ENCODE data around the gene IMMP2L.

The IMMP2L gene

DNA sequence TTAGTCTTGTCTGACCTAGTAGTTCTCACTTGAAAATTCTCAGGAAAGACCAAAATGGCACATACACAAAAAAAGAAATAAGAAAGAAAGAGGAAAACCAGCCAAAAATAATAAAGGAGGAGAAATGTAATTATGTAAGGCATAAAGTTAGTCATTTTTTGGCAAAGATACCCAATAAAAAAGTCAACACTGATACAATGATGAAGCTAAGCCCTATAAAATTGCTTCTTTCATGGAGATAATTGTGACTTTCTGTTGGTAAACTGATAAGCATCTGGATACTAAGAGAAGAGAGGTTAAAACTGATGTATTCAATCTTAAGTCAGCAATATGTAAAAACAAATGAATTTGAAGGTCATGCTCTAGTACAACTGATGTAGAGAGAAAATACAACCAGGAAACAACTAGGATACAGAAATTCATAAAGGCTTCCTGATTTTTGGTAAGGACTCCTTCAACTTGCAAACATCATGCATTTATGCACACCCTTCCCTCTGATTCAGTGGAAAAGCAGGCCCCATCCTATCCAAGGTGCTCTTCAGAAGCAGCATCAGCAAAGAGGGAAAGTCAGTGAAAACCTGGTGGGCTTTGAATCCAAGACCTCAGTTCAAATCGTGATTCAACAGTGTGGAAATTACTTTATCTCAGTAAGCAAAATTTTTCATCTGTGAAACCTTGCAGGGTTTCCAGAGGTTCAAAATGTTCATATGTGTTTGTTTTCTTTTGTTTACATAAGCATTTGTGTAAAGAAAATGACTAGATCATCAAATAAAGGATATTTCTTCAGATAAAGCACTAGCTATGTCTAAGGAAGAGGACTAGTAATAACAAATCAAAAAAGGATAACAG lies 32.6 kb downstream of the IMMP2L start:
- H3K36me3 Mint-ChIP-seq (ENCODE audit: low read depth), result no peaks in the 10 kb centered on the region
- H3K9me3 Mint-ChIP-seq, result no peaks in the 10 kb centered on the region
- TF ChIP-seq, protein P1, sequence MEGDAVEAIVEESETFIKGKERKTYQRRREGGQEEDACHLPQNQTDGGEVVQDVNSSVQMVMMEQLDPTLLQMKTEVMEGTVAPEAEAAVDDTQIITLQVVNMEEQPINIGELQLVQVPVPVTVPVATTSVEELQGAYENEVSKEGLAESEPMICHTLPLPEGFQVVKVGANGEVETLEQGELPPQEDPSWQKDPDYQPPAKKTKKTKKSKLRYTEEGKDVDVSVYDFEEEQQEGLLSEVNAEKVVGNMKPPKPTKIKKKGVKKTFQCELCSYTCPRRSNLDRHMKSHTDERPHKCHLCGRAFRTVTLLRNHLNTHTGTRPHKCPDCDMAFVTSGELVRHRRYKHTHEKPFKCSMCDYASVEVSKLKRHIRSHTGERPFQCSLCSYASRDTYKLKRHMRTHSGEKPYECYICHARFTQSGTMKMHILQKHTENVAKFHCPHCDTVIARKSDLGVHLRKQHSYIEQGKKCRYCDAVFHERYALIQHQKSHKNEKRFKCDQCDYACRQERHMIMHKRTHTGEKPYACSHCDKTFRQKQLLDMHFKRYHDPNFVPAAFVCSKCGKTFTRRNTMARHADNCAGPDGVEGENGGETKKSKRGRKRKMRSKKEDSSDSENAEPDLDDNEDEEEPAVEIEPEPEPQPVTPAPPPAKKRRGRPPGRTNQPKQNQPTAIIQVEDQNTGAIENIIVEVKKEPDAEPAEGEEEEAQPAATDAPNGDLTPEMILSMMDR (IDR thresholded peaks at IDR 0.05; ENCODE audit: unreplicated experiment in 3 of 3), result no peak
- peaks cover 30% of the 10 kb centered on the region for H3K4me1 Mint-ChIP-seq
- peak overlapping the region in 2 of 3 experiments; percentile 17 to 29 for H3K27ac Mint-ChIP-seq
- H3K27me3 Mint-ChIP-seq (ENCODE audit: low read depth), result no peaks in the 10 kb centered on the region
- no peak overlapping the region for H3K4me3 Mint-ChIP-seq

DNA sequence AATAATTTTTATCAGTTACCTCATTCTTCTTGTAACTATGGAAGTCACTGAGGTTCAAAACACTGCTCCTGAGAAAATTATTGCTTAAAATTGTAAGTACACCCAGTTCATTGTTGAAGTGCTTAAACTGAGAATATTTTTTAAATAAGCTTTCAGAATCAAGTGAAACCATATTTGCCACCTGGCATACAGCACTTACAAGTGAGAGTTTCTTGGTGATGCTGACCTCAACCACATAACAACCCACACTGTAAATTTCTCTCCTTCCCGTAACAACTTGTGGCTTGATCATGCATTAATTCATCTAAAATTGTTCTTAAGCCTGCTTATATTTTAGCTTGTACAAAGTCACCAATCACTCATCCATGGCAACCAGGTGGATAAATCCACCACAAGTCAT lies 34.0 kb downstream of the IMMP2L start:
- TF ChIP-seq, protein P1 (IDR thresholded peaks at IDR 0.05; ENCODE audit: unreplicated experiment in 3 of 3), result no peak
- Mint-ChIP-seq H3K36me3 (ENCODE audit: low read depth) (no peaks in the 10 kb centered on the region), H3K27me3 (ENCODE audit: low read depth) (no peaks in the 10 kb centered on the region), H3K9me3 (no peaks in the 10 kb centered on the region), H3K27ac (peak overlapping the region in 1 of 3 experiments; percentile 32), H3K4me3 (no peak overlapping the region), H3K4me1 (peaks cover 30% of the 10 kb centered on the region)

DNA sequence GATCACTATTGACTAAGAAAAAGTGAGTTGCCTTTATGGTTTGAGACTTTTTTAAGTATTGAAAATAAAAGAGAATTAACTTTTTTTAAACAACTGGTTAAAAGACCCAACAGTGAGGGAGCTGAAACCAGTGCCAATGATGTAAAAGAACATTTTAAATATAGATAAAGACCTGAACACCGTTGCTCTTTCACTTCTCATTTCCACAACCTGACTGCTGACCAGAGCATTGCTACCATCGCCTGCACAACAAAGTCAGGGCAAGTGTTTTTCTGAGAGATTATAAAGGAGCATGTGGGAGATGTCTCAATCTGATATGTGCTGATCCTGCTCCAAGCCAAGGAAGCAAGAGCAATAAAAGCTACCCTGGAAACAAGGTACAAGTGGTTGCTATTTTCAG lies 34.7 kb downstream of the IMMP2L start:
- Mint-ChIP-seq H3K9me3 (no peaks in the 10 kb centered on the region), H3K4me3 (no peak overlapping the region), H3K27ac (peak overlapping the region in 2 of 3 experiments; percentile 32 to 64), H3K4me1 (peaks cover 22% of the 10 kb centered on the region), H3K36me3 (ENCODE audit: low read depth) (no peaks in the 10 kb centered on the region), H3K27me3 (ENCODE audit: low read depth) (no peaks in the 10 kb centered on the region)
- TF ChIP-seq, protein P1 (IDR thresholded peaks at IDR 0.05; ENCODE audit: unreplicated experiment in 3 of 3), result no peak

DNA sequence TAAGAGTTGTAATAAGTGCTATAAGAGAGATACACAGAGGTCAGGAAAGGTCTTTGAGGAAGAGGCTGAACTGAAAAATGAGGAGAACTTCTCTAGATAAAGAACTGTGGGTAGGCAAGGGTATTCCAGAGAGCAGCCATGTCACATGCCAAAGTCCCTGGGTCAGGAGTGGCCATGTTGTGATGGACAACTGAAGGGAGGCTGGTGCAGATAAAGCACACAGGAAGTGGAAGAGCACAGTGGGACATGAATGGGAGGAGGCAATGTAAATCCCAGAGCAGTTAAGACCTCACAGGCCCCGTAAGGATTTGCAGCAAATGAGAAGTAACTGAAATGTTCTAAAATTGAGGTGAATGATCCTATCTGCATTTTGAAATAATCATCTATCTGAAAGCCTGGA lies 37.2 kb downstream of the IMMP2L start:
- H3K4me3 Mint-ChIP-seq, result no peak overlapping the region
- H3K9me3 Mint-ChIP-seq, result no peaks in the 10 kb centered on the region
- no peaks in the 10 kb centered on the region for H3K27me3 Mint-ChIP-seq (ENCODE audit: low read depth)
- H3K36me3 Mint-ChIP-seq (ENCODE audit: low read depth), result peaks cover 18% of the 10 kb centered on the region
- peaks cover 17% of the 10 kb centered on the region for H3K4me1 Mint-ChIP-seq
- H3K27ac Mint-ChIP-seq, result no peak overlapping the region
- TF ChIP-seq, protein P1 (IDR thresholded peaks at IDR 0.05; ENCODE audit: unreplicated experiment in 3 of 3), result no peak

DNA sequence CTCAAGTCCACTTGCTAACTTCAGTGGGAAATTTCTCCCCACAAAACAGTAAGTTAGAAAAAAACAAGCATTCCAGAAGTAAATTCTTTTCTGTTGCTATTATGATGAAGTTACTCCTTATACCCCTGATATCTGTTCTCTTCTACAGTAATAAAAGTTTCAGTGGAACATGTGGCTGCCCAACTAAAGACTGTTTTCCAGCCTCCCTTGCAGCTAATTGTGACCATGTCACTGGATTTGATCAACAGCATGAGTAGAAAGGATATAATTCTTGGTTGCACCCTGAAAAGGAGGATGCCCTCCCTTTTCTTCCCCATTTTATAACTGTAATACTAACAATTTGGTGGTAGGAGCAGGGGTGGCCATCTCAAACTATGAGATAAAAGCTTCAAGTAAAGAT lies 40.6 kb downstream of the IMMP2L start:
- Mint-ChIP-seq H3K9me3 (no peaks in the 10 kb centered on the region), H3K4me1 (no peaks in the 10 kb centered on the region), H3K27ac (no peak overlapping the region), H3K27me3 (ENCODE audit: low read depth) (no peaks in the 10 kb centered on the region), H3K4me3 (no peak overlapping the region), H3K36me3 (ENCODE audit: low read depth) (peaks cover 24% of the 10 kb centered on the region)
- TF ChIP-seq, protein P1 (IDR thresholded peaks at IDR 0.05; ENCODE audit: unreplicated experiment in 3 of 3), result no peak

DNA sequence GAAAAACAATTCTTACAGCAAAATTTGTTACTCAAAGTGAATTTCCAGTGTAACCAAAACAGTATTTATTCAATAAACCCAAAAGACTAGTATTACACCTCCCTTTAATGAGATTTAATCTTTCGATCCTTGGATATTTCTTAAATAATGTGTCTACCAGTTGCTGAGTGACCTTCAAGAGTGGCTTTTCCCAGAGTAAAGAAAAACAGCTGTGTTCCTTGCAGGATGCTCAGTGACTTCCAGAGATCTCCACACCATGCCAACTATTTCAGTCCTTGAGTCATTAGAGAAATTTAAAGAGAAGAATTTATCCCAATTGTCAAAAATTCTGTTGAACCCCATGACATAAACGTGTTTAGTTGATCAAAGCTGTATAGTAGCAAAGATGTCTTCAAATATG lies 44.0 kb downstream of the IMMP2L start:
- Mint-ChIP-seq H3K36me3 (ENCODE audit: low read depth) (peaks cover 24% of the 10 kb centered on the region), H3K4me3 (no peak overlapping the region), H3K27me3 (ENCODE audit: low read depth) (no peaks in the 10 kb centered on the region), H3K9me3 (no peaks in the 10 kb centered on the region), H3K4me1 (no peaks in the 10 kb centered on the region), H3K27ac (no peak overlapping the region)
- TF ChIP-seq, protein P1 (IDR thresholded peaks at IDR 0.05; ENCODE audit: unreplicated experiment in 3 of 3), result no peak
